Transverse colon (tissue), 4 donors: ENCODE measurements around the gene INO80E.

Source experiments
- POLR2AphosphoS5 ChIP-seq, 3 donors: sonication (generic); formaldehyde crosslinking; IDR thresholded peaks; one replicate each; pipeline ENCODE4 v1.6.1; 2016; ENCODE audit warnings: antibody characterized with exemption in 3 of 3
- TF ChIP-seq, protein P1 (sequence below), 5 experiments: fragments of 200-600 bp in 3 of 5; fragments of 450-650 bp in 2 of 5; sonication (generic) in 3 of 5; IDR thresholded peaks; 1 replicate in 2 of 5; 2 replicates in 3 of 5; pipeline ENCODE4 v1.5.1; 2016 to 2017; ENCODE audit warnings: antibody characterized with exemption in 5 of 5, inconsistent platforms in 3 of 5, mild to moderate bottlenecking in 2 of 5, moderate library complexity in 1 of 5

GRCh38 chr16:29963021-29963743 lies 32.9 kb upstream of the INO80E start:
- TF ChIP-seq, protein P1, sequence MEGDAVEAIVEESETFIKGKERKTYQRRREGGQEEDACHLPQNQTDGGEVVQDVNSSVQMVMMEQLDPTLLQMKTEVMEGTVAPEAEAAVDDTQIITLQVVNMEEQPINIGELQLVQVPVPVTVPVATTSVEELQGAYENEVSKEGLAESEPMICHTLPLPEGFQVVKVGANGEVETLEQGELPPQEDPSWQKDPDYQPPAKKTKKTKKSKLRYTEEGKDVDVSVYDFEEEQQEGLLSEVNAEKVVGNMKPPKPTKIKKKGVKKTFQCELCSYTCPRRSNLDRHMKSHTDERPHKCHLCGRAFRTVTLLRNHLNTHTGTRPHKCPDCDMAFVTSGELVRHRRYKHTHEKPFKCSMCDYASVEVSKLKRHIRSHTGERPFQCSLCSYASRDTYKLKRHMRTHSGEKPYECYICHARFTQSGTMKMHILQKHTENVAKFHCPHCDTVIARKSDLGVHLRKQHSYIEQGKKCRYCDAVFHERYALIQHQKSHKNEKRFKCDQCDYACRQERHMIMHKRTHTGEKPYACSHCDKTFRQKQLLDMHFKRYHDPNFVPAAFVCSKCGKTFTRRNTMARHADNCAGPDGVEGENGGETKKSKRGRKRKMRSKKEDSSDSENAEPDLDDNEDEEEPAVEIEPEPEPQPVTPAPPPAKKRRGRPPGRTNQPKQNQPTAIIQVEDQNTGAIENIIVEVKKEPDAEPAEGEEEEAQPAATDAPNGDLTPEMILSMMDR (IDR thresholded peaks at IDR 0.05) = no peak
- TF ChIP-seq POLR2AphosphoS5 (IDR thresholded peaks at IDR 0.05) = no peak
